ENCODE data around the gene TM2D3. TPM values are rescaled to one million over a fixed set of nuclear protein-coding genes. Genes with fewer than 3 reads are reported as not detected.

Gene TM2D3
- total and polyA plus RNA-seq, 2 experiments from 2014 or later: 49.0 to 58.3 TPM

GRCh38 chr15:101611007-101611406 is 41.2 kb downstream of the TM2D3 start:
- peaks cover 4% of the 10 kb centered on the region for H3K4me1 ChIP-seq (ENCODE audit: insufficient read depth)
- no peak overlapping the region for H3K27ac ChIP-seq
- no peaks in the 10 kb centered on the region for H3K9me2 ChIP-seq (ENCODE audit: insufficient read depth)
- no peaks in the 10 kb centered on the region; the same call in 1 of the 2 replicates for H3K27me3 ChIP-seq (replicated peaks; ENCODE audit: insufficient read depth)
- no peaks in the 10 kb centered on the region for H4K20me1 ChIP-seq (ENCODE audit: insufficient read depth)
- no peaks in the 10 kb centered on the region for H3K9me3 ChIP-seq (ENCODE audit: low read depth)
- no peaks in the 10 kb centered on the region for H3K79me2 ChIP-seq (ENCODE audit: insufficient read depth)
- DNase-seq: no peak
- TF ChIP-seq EZH2 (IDR thresholded peaks at IDR 0.05; ENCODE audit: insufficient read depth, poor library complexity, severe bottlenecking): no peak
- no peak for TF ChIP-seq EZH2phosphoT487 (IDR thresholded peaks at IDR 0.05; ENCODE audit: insufficient read depth, low read depth)
- H3K4me2 ChIP-seq (ENCODE audit: unreplicated experiment): no peak overlapping the region
- H3K36me3 ChIP-seq (ENCODE audit: low read depth): no peaks in the 10 kb centered on the region
- no peak overlapping the region for H2AFZ ChIP-seq
- no peak overlapping the region for H3K9ac ChIP-seq
- in situ Hi-C loops (cut with MboI): no loop called here
- H3K4me3 ChIP-seq: no peak overlapping the region
- 76 to 77% methylated on average over 14 to 15 of the region's 15 CpGs for WGBS, 2 experiments (ENCODE audit: low coverage in 1 of 2, low lambda C conversion rate in 2 of 2, missing lambda C conversion rate in 2 of 2)
- H3F3A ChIP-seq (ENCODE audit: insufficient read depth): no peaks in the 10 kb centered on the region

GRCh38 chr15:101610611-101611000 is 41.6 kb downstream of the TM2D3 start:
- Histone ChIP-seq H3K27ac (no peak overlapping the region), H4K20me1 (ENCODE audit: insufficient read depth) (no peaks in the 10 kb centered on the region), H3K9me3 (ENCODE audit: low read depth) (no peaks in the 10 kb centered on the region), H3K4me3 (no peak overlapping the region), H3K4me1 (ENCODE audit: insufficient read depth) (peaks cover 2% of the 10 kb centered on the region; the same call in 1 of the 2 replicates), H2AFZ (no peak overlapping the region), H3K9ac (no peak overlapping the region), H3K79me2 (ENCODE audit: insufficient read depth) (no peaks in the 10 kb centered on the region), H3F3A (ENCODE audit: insufficient read depth) (no peaks in the 10 kb centered on the region), H3K36me3 (ENCODE audit: low read depth) (no peaks in the 10 kb centered on the region), H3K9me2 (ENCODE audit: insufficient read depth) (no peaks in the 10 kb centered on the region), H3K4me2 (ENCODE audit: unreplicated experiment) (no peak overlapping the region), H3K27me3 (replicated peaks; ENCODE audit: insufficient read depth) (no peaks in the 10 kb centered on the region; the same call in 1 of the 2 replicates)
- no peak for DNase-seq
- WGBS, 2 experiments (ENCODE audit: low coverage in 1 of 2, low lambda C conversion rate in 2 of 2, missing lambda C conversion rate in 2 of 2): 88 to 92% methylated on average over 7 to 8 of the region's 8 CpGs
- TF ChIP-seq EZH2 (IDR thresholded peaks at IDR 0.05; ENCODE audit: insufficient read depth, poor library complexity, severe bottlenecking) (no peak), EZH2phosphoT487 (IDR thresholded peaks at IDR 0.05; ENCODE audit: insufficient read depth, low read depth) (no peak)
- in situ Hi-C loops (cut with MboI): no loop called here

- Histone ChIP-seq H3K79me2 (ENCODE audit: insufficient read depth) (no peaks in the 10 kb centered on the region), H3K9ac (no peak overlapping the region), H3K4me1 (ENCODE audit: insufficient read depth) (no peaks in the 10 kb centered on the region), H3K27me3 (replicated peaks; ENCODE audit: insufficient read depth) (no peaks in the 10 kb centered on the region; the same call in 1 of the 2 replicates), H3K9me3 (ENCODE audit: low read depth) (no peaks in the 10 kb centered on the region), H3F3A (ENCODE audit: insufficient read depth) (no peaks in the 10 kb centered on the region), H3K9me2 (ENCODE audit: insufficient read depth) (no peaks in the 10 kb centered on the region), H2AFZ (no peak overlapping the region), H3K36me3 (ENCODE audit: low read depth) (no peaks in the 10 kb centered on the region), H3K27ac (no peak overlapping the region), H3K4me3 (no peak overlapping the region), H4K20me1 (ENCODE audit: insufficient read depth) (no peaks in the 10 kb centered on the region), H3K4me2 (ENCODE audit: unreplicated experiment) (no peak overlapping the region)
- TF ChIP-seq EZH2 (IDR thresholded peaks at IDR 0.05; ENCODE audit: insufficient read depth, poor library complexity, severe bottlenecking): no peak
- no peak for TF ChIP-seq EZH2phosphoT487 (IDR thresholded peaks at IDR 0.05; ENCODE audit: insufficient read depth, low read depth)
- DNase-seq: no peak
- in situ Hi-C loops (cut with MboI): no loop called here
- WGBS, 2 experiments (ENCODE audit: low coverage in 1 of 2, low lambda C conversion rate in 2 of 2, missing lambda C conversion rate in 2 of 2): 68 to 71% methylated on average over 23 of the region's 23 CpGs
These were observed 42.2 kb downstream of the TM2D3 start for GRCh38 chr15:101609742-101610610.

- H3K27me3 ChIP-seq (replicated peaks; ENCODE audit: insufficient read depth): no peaks in the 10 kb centered on the region; the same call in 1 of the 2 replicates
- TF ChIP-seq EZH2phosphoT487 (IDR thresholded peaks at IDR 0.05; ENCODE audit: insufficient read depth, low read depth) (no peak), EZH2 (IDR thresholded peaks at IDR 0.05; ENCODE audit: insufficient read depth, poor library complexity, severe bottlenecking) (no peak)
- no peaks in the 10 kb centered on the region for H3K4me1 ChIP-seq (ENCODE audit: insufficient read depth)
- no peaks in the 10 kb centered on the region for H3K36me3 ChIP-seq (ENCODE audit: low read depth)
- no peaks in the 10 kb centered on the region for H4K20me1 ChIP-seq (ENCODE audit: insufficient read depth)
- H3K9me3 ChIP-seq (ENCODE audit: low read depth): no peaks in the 10 kb centered on the region
- H3F3A ChIP-seq (ENCODE audit: insufficient read depth): no peaks in the 10 kb centered on the region
- no peaks in the 10 kb centered on the region for H3K79me2 ChIP-seq (ENCODE audit: insufficient read depth)
- no peak overlapping the region for H3K9ac ChIP-seq
- H2AFZ ChIP-seq: no peak overlapping the region
- H3K9me2 ChIP-seq (ENCODE audit: insufficient read depth): no peaks in the 10 kb centered on the region
- WGBS, 2 experiments (ENCODE audit: low coverage in 1 of 2, low lambda C conversion rate in 2 of 2, missing lambda C conversion rate in 2 of 2): 74 to 81% methylated on average over 9 of the region's 9 CpGs
- DNase-seq: no peak
- in situ Hi-C loops (cut with MboI): no loop called here
- no peak overlapping the region for H3K4me3 ChIP-seq
- no peak overlapping the region for H3K27ac ChIP-seq
- H3K4me2 ChIP-seq (ENCODE audit: unreplicated experiment): no peak overlapping the region
These were observed 44.0 kb downstream of the TM2D3 start for GRCh38 chr15:101608201-101608600.

Data from GM23248 (cell line).